ENCODE data around the gene STAT6. TPM values are rescaled to one million over a fixed set of nuclear protein-coding genes. Genes with fewer than 3 reads are reported as not detected.

Gene STAT6, protein sequence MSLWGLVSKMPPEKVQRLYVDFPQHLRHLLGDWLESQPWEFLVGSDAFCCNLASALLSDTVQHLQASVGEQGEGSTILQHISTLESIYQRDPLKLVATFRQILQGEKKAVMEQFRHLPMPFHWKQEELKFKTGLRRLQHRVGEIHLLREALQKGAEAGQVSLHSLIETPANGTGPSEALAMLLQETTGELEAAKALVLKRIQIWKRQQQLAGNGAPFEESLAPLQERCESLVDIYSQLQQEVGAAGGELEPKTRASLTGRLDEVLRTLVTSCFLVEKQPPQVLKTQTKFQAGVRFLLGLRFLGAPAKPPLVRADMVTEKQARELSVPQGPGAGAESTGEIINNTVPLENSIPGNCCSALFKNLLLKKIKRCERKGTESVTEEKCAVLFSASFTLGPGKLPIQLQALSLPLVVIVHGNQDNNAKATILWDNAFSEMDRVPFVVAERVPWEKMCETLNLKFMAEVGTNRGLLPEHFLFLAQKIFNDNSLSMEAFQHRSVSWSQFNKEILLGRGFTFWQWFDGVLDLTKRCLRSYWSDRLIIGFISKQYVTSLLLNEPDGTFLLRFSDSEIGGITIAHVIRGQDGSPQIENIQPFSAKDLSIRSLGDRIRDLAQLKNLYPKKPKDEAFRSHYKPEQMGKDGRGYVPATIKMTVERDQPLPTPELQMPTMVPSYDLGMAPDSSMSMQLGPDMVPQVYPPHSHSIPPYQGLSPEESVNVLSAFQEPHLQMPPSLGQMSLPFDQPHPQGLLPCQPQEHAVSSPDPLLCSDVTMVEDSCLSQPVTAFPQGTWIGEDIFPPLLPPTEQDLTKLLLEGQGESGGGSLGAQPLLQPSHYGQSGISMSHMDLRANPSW
- 47.6 to 60.8 TPM (median 48.7 TPM) in 5 replicates for total RNA-seq (2022; extraction: Qiagen RNA extraction; ENCODE audit: low read depth)

DNA sequence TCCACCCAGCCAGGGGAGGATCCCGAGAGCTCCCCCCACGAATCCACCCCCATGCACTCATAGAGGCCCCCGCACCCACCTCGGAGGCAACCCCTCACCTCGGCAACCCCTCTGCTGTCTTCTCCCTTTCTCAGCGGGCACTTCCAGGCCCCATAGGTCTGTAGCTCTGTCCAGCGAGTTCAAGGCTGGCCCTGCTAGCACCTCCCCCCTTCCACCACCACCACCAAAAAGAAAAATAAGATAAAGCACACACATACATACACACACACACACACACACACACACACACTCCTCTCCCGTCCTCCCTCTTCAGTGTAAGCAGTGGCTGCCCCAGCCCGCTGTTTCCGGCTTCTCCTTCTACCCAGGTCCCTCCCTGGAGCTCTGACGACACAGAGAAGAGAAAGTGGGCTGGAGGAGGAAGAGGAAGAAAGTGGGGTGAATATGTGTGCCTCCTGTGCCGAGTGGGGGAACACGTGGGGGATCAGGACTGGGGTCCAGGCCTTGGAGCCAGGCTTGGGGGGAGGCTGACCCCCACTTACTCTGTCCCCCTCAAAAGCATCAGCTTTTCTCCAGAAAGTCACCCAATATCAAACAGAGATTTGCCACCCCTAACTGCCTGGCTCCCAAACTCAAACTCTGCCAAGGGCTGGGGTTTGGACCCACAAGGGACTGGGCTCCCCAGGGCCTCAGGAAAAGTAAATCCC, at the start of gene STAT6:
Gene STAT6, minus strand, starts transcription at position 332 of the 704 bp plus-strand sequence. CDS start 3,084 bp downstream, outside the sequence.

DNA sequence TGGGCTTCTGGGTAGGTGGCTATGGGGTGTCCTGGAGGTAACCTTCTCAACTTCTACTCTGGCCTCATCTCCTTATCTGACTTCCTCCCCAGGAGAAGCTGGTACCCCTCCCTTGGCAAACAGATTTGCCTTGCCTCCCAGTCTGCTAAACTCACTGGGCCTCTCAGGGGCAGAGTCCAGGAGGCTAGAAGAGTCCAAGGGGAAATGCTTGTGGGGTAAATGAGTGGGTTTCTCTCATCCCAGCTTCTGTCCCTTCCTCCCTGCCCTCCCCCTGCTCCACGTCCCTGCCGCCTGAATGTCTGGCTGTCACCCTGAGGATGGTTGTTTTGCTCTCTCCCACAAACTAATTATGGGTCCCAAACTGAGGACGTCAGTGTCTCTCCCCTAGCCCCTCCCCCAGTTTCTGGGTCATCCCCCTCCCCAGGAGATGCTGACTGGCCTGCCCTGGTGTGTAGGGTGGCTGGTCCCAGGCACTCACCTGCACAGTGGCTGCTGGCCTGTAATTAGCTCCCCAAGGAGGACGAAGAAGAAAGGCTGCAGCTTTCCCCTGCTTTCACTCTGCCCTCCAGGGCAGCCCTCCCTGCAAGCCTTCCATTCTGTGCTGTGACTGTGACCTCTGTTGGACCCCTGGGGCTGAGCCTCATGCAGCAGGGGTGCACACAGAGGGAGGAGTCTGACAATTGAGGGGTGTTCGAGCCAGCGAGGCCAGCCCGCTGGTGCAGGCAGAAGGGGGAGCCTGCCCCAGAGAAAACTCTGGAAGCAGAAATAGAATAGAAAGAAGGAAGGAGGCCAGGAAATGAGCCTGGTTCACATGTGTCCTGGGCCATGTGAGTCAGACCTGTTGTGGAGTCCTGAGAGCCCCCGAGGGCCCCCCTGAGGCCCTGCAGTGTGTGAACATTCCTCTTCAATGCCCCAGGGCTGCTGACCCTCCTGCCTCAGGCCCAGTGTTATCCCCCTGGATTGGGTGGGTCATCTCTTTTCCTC, 36.1 kb upstream of the STAT6 start, which contains the start of gene LRP1-AS:
Gene LRP1-AS, minus strand, starts transcription at position 659 of the 984 bp plus-strand sequence.

DNA sequence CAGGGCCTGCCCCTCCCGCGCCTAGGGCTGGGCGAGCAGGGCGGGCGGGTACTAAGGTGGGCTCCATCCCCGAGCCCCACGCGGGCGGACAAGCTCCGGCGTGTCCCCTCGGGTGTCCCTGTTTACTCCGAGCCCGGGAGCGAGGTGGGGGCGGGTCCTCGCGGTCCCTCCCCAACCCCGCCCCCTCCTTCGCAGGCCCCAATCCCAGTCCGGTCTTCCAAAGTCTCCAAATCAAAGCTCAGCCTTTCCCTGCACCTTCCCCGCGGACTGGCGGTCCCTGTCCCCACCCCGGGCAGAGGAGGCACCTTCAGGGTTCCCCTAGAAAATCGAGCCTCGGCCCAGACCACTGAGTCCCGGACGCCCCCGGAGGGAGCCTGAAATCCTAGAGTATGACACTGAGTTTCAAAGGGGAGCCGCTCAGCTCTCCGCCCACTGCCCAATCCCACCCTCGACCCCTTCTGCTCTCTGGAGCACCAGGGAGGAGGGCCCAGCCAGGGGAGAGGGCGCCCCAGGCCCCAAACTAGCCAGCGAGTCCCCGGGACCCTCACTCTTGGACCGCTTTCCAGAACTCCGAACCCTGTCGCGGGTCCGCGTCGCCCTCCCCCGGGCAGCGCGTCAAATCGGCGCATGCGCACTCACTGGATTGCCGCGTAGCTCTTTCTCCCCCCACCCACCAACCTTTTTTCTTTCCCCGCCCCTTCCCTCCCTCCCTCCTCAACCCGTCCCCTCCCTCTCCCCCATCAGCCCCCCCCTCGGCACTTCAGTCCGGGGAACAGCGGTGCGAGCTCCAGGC, 16.8 kb upstream of the STAT6 start, which contains the start of gene LRP1:
Gene LRP1, plus strand, starts transcription at position 758 of the 793 bp plus-strand sequence. CDS start 482 bp downstream, outside the sequence.

DNA sequence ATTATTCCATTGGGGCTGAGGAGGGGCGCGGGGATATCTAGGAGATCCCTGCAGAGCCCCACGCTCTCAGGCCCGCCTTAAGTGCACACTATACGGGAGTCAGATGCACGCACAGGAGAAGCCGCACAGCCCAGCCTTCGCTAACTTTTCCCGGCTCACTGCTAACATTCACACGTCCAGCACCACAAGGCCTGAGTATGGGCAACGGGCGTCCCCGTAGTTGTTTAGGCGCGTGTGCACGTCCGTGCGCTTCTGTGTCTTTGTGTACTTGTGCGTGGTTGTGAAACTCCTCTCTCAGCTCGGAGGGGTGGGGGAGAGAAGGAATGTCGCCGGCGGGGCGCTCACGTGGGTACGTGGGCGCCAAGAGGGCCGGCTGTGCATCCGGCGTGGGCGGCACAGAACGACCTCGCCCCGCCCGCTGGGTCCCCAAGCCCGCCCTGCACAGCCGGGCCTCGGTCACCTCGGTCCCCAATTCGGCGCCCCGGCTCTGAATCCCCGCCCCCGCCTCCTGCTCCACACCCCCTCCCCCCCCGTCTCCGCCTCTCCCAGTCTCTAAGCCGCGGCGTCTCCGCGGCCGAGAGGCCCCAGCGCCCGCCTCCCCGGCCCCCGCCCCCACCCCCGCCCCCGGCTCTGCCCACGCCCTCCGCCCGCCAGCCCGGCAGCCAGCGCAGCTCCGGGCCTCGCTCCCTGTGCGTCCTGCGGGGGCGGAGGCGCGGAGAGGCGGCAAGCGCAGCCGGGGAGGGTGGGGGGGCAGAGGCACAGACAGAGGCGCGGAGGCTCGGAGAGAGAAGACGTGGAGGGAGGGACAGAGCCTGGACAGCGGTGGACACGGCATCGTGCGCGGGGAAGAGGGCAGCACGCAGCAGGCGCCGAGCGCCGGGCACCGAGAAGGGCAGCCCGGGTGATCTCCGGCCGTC, 22.6 kb downstream of the STAT6 start, which contains the start of gene NAB2:
Gene NAB2, plus strand, starts transcription at position 761 of the 917 bp plus-strand sequence. CDS start 158 bp downstream, outside the sequence.

DNA sequence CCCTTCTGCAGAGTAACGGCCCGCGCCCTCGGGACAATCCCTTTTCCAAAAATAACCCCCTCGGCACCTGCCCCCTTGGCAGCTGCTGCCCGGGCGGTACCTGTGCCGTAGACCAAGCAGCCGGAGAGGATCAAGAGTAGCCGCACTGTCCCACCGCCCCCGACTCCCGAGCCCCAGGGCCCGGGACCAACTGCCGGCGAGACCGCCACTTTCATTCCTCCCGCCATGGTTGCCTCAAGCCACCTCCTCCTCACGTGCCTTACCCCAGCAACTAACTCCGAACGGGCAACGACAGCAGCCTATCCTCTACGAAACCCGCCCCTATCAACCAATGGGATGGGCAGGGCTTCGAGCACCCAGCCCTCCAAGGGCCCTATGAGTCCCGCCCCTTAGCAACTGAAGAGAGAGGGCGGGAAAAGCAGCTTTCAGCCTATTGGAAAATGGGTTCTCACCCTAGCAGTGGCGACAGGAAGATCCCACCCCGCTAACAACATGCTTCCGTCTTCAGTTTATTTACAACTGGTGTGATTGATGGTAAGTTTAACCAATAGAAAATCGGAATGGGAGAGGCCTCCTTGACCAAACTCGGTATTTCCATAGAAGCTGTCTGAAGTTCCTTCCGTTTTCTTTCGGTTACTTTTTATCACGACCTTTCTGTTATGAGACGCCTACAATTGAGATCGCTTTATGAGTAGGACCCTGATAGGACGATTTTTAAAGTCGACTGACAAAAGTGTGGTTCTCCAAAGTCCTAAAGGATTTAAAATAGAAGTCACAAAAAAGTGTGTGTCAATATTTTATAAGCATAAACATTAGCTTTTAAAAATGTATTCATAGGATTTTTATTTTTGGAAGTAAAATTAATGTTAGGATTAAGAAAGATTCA, 32.4 kb downstream of the STAT6 start, which contains the start of gene NEMP1:
Gene NEMP1, minus strand, starts transcription at position 273 of the 886 bp plus-strand sequence. Its CDS starts 46 bp downstream, at position 227.

DNA sequence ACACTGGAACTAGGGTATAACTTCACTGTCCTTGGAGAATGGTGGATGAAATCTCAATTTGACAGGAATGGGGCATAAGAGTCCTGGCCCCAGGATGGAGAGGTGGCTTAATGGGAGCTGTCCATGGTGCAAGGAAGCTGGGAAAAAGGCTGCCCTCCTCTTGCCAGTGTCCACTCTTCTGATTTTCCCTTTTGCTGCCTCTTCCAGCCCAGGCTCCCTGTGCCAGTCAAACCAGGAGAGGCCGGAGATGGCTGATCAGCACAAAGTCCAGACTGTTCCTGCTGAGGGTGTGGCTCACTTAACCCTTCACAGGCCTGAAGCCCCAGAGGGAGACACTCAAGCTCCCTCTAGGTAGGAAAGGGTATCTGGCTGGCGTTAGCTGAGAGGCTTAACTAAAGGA, 61.3 kb downstream of the STAT6 start, which contains the start of gene MYO1A:
Gene MYO1A, minus strand, starts transcription at position 240 of the 400 bp plus-strand sequence. CDS start 1,806 bp downstream, outside the sequence.

Other genes with a start within 250 kb of the STAT6 start
- 0.05 TPM in 1 of 5 replicates, not detected in the others for gene SDR9C7, start 177.0 kb downstream of the STAT6 start, total RNA-seq (2022; extraction: Qiagen RNA extraction; ENCODE audit: low read depth)
- gene RDH16, start 153.8 kb downstream of the STAT6 start, total RNA-seq (2022; extraction: Qiagen RNA extraction; ENCODE audit: low read depth): 0.05 to 0.15 TPM (median 0.08 TPM) in 5 replicates
- 4.5 to 5.8 TPM (median 5.5 TPM) in 5 replicates for gene ZBTB39, start 104.8 kb downstream of the STAT6 start, total RNA-seq (2022; extraction: Qiagen RNA extraction; ENCODE audit: low read depth)
- 0.18 to 0.31 TPM (median 0.24 TPM) in 3 of 5 replicates, not detected in the others for gene TAC3, start 94.8 kb downstream of the STAT6 start, total RNA-seq (2022; extraction: Qiagen RNA extraction; ENCODE audit: low read depth)
- gene MYO1A, start 61.2 kb downstream of the STAT6 start, total RNA-seq (2022; extraction: Qiagen RNA extraction; ENCODE audit: low read depth): 0.12 to 0.55 TPM (median 0.22 TPM) in 4 of 5 replicates, not detected in the other
- 14.5 to 18.6 TPM (median 16.8 TPM) in 5 replicates for gene NEMP1, start 32.6 kb downstream of the STAT6 start, total RNA-seq (2022; extraction: Qiagen RNA extraction; ENCODE audit: low read depth)
- 15.0 to 18.4 TPM (median 17.2 TPM) in 5 replicates for gene NAB2, start 22.2 kb downstream of the STAT6 start, total RNA-seq (2022; extraction: Qiagen RNA extraction; ENCODE audit: low read depth)
- gene LRP1, start 17.1 kb upstream of the STAT6 start, total RNA-seq (2022; extraction: Qiagen RNA extraction; ENCODE audit: low read depth): 18.5 to 27.8 TPM (median 20.2 TPM) in 5 replicates
- gene LRP1-AS, start 36.3 kb upstream of the STAT6 start, total RNA-seq (2022; extraction: Qiagen RNA extraction; ENCODE audit: low read depth): not detected in 5 replicates
- gene NXPH4, start 105.4 kb upstream of the STAT6 start, total RNA-seq (2022; extraction: Qiagen RNA extraction; ENCODE audit: low read depth): 3.8 to 6.1 TPM (median 5.9 TPM) in 5 replicates
- gene SHMT2, start 118.3 kb upstream of the STAT6 start, total RNA-seq (2022; extraction: Qiagen RNA extraction; ENCODE audit: low read depth): 127 to 135 TPM (median 131 TPM) in 5 replicates
- gene STAC3, start 139.8 kb upstream of the STAT6 start, total RNA-seq (2022; extraction: Qiagen RNA extraction; ENCODE audit: low read depth): 0.20 to 0.64 TPM (median 0.53 TPM) in 5 replicates

Data from A549 treated with CpdA at 1 μM for 4 hours (cell line).